Right cardiac atrium (tissue), 5 donors: Measurements from ENCODE around the gene FAM107B. TPM values are rescaled to one million over a fixed set of nuclear protein-coding genes. Genes with fewer than 3 reads are reported as not detected.
"Not testable (repeated sequence)": the region's sequence is repeated elsewhere in the genome, so short reads cannot be mapped to it uniquely, and the experiment has no call there.

Source experiments
- ATAC-seq, 2 donors: fragments of 200-7000 bp; cut with Tn5 transposase; one replicate each; pipeline versions ENCODE4 v1.8.0 to v1.9.1; 2020; ENCODE audit warnings: moderate library complexity in 2 of 2, mild to moderate bottlenecking in 1 of 2
- DNase-seq, 3 donors: peaks; one replicate each; pipeline ENCODE4 v3.0.0-alpha.2; 2020
- H3K27ac ChIP-seq: one replicate; pipeline ENCODE4 v1.5.1; 2013; ENCODE audit warnings: mild to moderate bottlenecking, low read length, control low read depth, moderate library complexity
- H3K27me3 ChIP-seq: one replicate; pipeline ENCODE4 v1.6.1; 2013; ENCODE audit not compliant: control insufficient read depth, insufficient read depth
- H3K4me1 ChIP-seq: one replicate; pipeline ENCODE4 v1.6.1; 2013; ENCODE audit warnings: low read length; ENCODE audit not compliant: control insufficient read depth, insufficient read depth
- H3K4me3 ChIP-seq: one replicate; pipeline ENCODE4 v1.5.1; 2013; ENCODE audit warnings: low read length, control low read depth
- H3K9me3 ChIP-seq: one replicate; pipeline ENCODE4 v1.6.1; 2013; ENCODE audit warnings: low read length; ENCODE audit not compliant: control insufficient read depth
- WGBS: extraction: QIAGEN DNeasy Blood & Tissue Kit; methylation state at CpG from one replicate; pipeline ENCODE4 v1.1.7; 2013; 5-methylcytosine and 5-hydroxymethylcytosine counted together
- intact Hi-C, 4 donors: fragments of 100-400 bp; cut with DNase I; formaldehyde crosslinking; loops; one replicate each; pipeline versions ENCODE4 v1.11.0 to v1.14.0; 2022 to 2023
- long read RNA-seq, 4 donors: library from polyadenylated mRNA; unstranded; transcript quantifications; one replicate each; pipeline ENCODE4 v2.0.0, GENCODE V29; 2020 to 2021
- polyA plus RNA-seq: library from polyadenylated mRNA; stranded (reverse); fragments of 200-250 nt; gene quantifications from one replicate; pipeline ENCODE4 v1.2.3, GENCODE V29; 2013
- total RNA-seq, 4 donors: library from RNA; stranded (reverse); fragmentation: NEBNext Ultra II Directional; extraction: Animal tissue kit (Norgen Biotek cat#: 25700); gene quantifications; one replicate each; pipeline ENCODE4 v1.2.1, GENCODE V29; 2021
- donor health status: healthy with polysubstance abuse.
- donor health status: DM: no; HTN: yes; CAD: no.
- donor health status: DM: no; HTN: no; CAD: no.
- donor health status: DM: no; HTN: yes; CAD: no; lungs with severe emphysema.
- donor health status: DM: yes; HTN: yes; CAD: no.

The FAM107B gene
- total RNA-seq (10 to 100 TPM in 2 of 4 donors, 1 to 10 TPM in 2; 7.5 to 18.7 (median 10.0) TPM), polyA plus RNA-seq (4.3 TPM)
- long read RNA-seq, donor 1, transcript FAM107B-211 (4 exons, 2,633 nt): major isoform, 7 of 10 reads
- long read RNA-seq, donor 1, partial matches to known transcripts: 1 of 10 reads
- long read RNA-seq, donor 1, other reads (novel, unspliced or antisense): 0 of 10 reads
- long read RNA-seq, donor 2, partial matches to known transcripts: 0 of 5 reads
- long read RNA-seq, donor 2, other reads (novel, unspliced or antisense): 0 of 5 reads
- long read RNA-seq, donor 3, transcript FAM107B-211 (4 exons, 2,633 nt): major isoform, 7 of 17 reads
- long read RNA-seq, donor 3, transcript FAM107B-205 (5 exons, 2,374 nt): minor isoform, 6 of 17 reads
- long read RNA-seq, donor 3, partial matches to known transcripts: 1 of 17 reads
- long read RNA-seq, donor 3, other reads (novel, unspliced or antisense): 3 of 17 reads
- long read RNA-seq, donor 4, transcript FAM107B-211 (4 exons, 2,633 nt): major isoform, 6 of 7 reads
- long read RNA-seq, donor 4, partial matches to known transcripts: 0 of 7 reads
- long read RNA-seq, donor 4, other reads (novel, unspliced or antisense): 1 of 7 reads

DNA sequence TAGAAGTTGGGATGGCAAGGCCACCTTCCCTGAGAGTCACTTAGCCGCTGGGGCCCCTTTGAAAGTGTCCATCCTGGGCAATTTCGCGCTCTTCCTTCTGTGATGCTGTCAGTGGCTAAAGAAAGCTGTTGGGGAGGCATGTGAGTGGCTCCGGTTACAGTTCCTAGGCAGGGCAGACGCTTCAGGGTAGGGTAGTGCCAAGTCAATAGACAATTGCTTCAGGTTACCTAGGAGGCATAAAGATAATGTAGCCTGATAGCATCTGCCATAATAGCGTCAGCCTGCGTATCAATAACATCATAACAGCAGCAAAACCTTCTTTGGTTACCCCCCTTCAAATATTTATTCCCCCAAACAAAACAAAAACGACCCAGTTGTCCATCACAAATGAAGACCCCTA, at the start of gene FAM107B:
Gene FAM107B, minus strand, starts transcription at position 101 of the 400 bp plus-strand sequence. CDS start 234 bp downstream, outside the sequence.
- Histone ChIP-seq H3K27me3 (no peaks in the 10 kb centered on the region), H3K9me3 (no peaks in the 10 kb centered on the region), H3K4me3 (no peak within 1 kb of the TSS), H3K27ac (no peak within 1 kb of the TSS), H3K4me1 (peaks cover 2% of the 10 kb centered on the region)
- ATAC-seq (no peak), DNase-seq (no peak)
- WGBS: 92% methylated on average over 8 of the region's 8 CpGs
- intact Hi-C loops: no loop called here

DNA sequence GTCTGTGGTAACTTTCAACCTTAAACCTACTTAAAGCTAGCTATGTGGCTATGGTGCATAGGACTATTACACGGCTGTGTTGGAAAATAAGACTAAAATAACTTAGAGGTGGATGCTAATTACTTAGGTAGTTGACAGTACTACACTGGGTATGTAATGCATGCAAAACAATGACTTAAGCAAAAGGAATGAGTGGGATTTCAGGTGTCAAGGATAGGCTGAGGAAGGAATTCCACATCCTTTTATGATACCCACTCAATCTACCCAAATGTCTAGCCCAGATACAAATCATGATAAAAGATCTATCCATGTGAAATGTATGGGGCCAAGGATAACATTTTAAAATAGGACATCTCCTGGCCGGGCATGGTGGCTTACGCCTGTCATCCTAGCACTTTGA, 49.3 kb upstream of the FAM107B start:
- Histone ChIP-seq H3K27ac (no peak overlapping the region), H3K4me3 (no peak overlapping the region), H3K9me3 (no peaks in the 10 kb centered on the region), H3K4me1 (no peaks in the 10 kb centered on the region), H3K27me3 (no peaks in the 10 kb centered on the region)
- ATAC-seq (no peak), DNase-seq (no peak)
- WGBS: 89% methylated on average over 3 of the region's 3 CpGs
- intact Hi-C loops: loop anchor here in 1 of 4 donors (5.0 kb wide), 1 partner anchor 322 kb away; no protein-coding TSS in a partner anchor

DNA sequence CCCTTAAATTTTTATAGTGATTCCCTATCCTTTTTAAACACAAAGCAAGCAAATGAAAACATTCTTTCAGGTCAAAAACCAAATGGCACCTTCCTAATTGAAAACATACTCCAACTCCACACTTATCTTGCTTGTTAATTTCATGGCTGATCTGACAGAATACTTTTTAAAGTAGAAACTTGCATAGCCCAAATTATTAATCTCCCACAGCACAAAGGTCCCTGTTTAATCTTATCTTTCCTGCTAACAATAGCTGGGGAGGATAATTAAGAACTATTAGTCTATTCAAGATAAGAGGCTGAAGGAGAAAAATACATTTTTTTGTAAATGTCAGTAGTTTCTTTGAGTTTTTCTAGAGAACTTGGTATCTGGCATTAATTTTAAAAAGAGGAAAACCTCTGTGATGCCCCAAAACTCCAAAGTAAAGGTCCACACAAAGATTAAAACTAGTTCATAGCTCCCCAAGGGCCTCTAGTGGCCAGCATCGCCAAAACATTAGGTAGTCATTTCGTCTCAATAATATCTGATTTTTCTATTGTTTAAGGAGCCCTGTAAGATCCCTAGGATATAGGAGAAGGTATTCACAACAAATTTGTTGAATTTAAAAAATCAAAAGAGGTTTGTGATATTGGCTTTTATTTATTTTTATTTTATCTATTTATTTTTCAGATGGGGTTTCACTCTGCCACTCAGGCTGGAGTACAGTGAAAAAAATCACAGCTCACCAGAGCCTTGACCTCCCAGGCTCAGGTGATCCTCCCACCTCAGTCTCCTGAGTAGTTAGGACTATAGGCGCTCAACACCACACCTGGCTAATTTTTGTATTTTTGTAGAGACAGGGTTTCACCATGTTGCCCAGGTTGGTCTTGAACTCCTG, 48.4 kb upstream of the FAM107B start:
- no peak overlapping the region for H3K4me3 ChIP-seq
- no peak overlapping the region for H3K27ac ChIP-seq
- DNase-seq: peak in 2 of 3 donors; percentile 53 to 56
- intact Hi-C loops: loop anchor here in 1 of 4 donors (5.0 kb wide), 1 partner anchor 321 kb away; no protein-coding TSS in a partner anchor
- no peaks in the 10 kb centered on the region for H3K4me1 ChIP-seq
- WGBS: 35% methylated on average over 3 of the region's 3 CpGs
- no peaks in the 10 kb centered on the region for H3K27me3 ChIP-seq
- H3K9me3 ChIP-seq: no peaks in the 10 kb centered on the region
- ATAC-seq: peak in 1 of 2 donors; percentile 40

DNA sequence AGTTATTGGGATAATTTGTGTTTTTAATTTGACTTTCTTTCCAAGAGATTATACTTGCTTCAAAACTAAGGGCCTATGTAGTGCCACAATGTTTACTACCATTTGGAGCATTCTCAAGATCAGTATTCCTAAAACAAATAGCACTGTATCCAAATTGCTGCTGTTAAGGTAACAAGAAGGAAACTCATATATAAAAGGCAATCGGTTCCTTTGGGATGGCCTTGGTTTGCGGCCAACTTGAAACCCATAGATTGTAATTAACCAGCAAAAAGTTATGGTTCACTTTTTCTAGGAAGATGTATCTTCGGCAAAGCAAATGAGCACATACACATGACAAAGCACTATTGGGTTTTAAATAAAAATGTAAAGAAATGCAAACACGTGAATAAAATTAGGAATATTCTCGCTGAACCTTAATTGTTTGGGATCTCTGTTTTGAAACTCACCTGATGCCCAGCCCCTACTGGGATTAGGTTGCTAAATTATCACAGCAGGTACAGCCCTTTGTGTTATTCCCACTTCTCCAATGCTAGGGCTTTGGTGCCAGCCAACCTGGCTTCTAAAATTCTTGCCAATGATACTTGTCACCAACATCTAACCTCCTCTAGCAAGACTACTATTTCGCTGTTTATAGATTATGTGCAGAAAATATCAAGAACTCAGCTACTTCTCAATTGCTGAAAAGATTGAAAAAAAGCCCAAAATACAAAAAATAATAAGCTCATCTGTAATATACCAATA, 47.1 kb upstream of the FAM107B start:
- Histone ChIP-seq H3K4me3 (no peak overlapping the region), H3K27me3 (no peaks in the 10 kb centered on the region), H3K4me1 (no peaks in the 10 kb centered on the region), H3K9me3 (no peaks in the 10 kb centered on the region), H3K27ac (no peak overlapping the region)
- ATAC-seq (no peak), DNase-seq (no peak)
- intact Hi-C loops: loop anchor here in 1 of 4 donors (5.0 kb wide), 1 partner anchor 320 kb away; no protein-coding TSS in a partner anchor
- WGBS: 86% methylated on average over 6 of the region's 6 CpGs

DNA sequence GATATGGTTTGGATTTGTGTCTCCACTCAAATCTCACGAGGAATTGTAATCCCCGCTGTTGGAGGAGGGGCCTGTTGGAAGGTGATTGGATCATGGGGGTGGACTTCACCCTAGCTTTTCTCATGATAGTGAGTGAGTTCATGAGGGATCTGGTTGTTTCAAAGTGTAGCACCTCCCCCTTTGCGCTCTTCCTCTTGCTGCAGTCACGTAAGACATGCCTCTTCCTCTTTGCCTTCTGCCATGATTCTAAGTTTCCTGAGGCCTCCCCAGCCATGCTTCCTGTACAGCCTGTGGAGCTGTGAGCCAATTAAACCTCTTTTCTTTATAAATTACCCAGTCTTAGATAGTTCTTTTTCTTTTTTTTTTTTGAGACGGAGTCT, 46.1 kb upstream of the FAM107B start:
- H3K9me3 ChIP-seq: no peaks in the 10 kb centered on the region
- no peak for DNase-seq
- H3K4me1 ChIP-seq: no peaks in the 10 kb centered on the region
- H3K4me3 ChIP-seq: no peak overlapping the region
- H3K27me3 ChIP-seq: no peaks in the 10 kb centered on the region
- no peak for ATAC-seq
- 87% methylated on average over 5 of the region's 5 CpGs for WGBS
- H3K27ac ChIP-seq: no peak overlapping the region
- intact Hi-C loops: loop anchor here in 1 of 4 donors (5.0 kb wide), 1 partner anchor 318 kb away; no protein-coding TSS in a partner anchor

DNA sequence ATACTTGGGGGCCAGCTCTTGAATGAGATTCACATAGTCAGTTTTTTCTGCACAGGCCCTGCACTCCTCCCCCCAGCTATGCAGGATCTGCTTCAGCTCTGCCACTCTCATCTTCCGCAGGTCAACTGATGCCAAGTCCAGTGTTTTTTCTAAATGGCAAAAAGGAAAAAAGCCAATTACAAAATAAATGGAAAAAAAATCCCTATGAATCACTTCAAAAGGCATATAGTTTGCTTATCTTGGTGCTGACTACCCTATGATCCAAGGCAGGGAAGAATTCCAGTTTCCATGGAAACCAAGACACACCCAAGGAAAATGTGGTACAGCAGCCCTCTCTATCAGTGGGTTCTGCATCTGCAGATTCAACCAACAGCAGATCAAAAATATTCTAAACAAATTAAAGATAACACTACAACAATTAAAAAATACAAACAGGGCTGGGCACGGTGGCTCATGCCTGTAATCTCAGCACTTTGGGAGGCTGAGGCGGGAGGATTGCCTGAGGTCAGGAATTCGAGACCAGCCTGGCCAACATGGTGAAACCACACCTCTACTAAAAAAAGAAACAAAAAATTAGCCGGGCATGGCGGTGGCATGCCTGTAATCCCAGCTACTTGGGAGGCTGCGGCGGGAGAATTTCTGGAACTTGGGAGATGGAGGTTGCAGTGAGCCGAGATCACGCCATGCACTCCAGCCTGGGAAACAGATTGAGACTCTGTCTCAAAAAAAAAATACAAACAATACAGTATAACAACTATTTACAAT, 45.5 kb upstream of the FAM107B start:
- intact Hi-C loops: loop anchor here in 1 of 4 donors (5.0 kb wide), 1 partner anchor 318 kb away; no protein-coding TSS in a partner anchor

DNA sequence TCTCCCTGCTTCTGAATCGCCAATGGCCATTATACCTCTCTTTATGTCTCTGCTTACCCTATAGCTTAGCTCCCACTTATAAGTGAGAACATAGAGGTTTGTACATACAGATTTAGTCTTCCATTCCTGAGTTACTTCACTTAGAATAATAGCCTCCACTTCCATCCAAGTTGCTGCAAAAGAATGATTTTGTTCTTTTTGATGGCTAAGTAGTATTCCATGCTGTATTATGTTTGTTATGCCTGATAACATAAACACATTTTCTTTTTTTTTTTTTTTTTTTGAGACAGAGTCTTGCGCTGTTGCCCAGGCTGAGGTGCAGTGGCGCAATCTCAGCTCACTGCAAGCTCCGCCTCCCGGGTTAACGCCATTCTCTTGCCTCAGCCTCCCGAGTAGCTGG, 42.0 kb upstream of the FAM107B start:
- not testable (repeated sequence) for ATAC-seq, H3K9me3 ChIP-seq, H3K4me3 ChIP-seq, H3K27ac ChIP-seq, H3K4me1 ChIP-seq, DNase-seq, H3K27me3 ChIP-seq
- 97% methylated on average over 7 of the region's 7 CpGs for WGBS
- intact Hi-C loops: loop anchor here in 1 of 4 donors (10.0 kb wide), 1 partner anchor 272 kb away; no protein-coding TSS in a partner anchor

More for the DNA sequence above, 45.5 kb upstream of the FAM107B start:
- no peaks in the 10 kb centered on the region for H3K27me3 ChIP-seq
- H3K9me3 ChIP-seq: no peaks in the 10 kb centered on the region
- 88% methylated on average over 10 of the region's 10 CpGs for WGBS
- no peak overlapping the region for H3K4me3 ChIP-seq
- H3K4me1 ChIP-seq: no peaks in the 10 kb centered on the region
- DNase-seq (no peak), ATAC-seq (peak; percentile 71 to 92)
- H3K27ac ChIP-seq: no peak overlapping the region

DNA sequence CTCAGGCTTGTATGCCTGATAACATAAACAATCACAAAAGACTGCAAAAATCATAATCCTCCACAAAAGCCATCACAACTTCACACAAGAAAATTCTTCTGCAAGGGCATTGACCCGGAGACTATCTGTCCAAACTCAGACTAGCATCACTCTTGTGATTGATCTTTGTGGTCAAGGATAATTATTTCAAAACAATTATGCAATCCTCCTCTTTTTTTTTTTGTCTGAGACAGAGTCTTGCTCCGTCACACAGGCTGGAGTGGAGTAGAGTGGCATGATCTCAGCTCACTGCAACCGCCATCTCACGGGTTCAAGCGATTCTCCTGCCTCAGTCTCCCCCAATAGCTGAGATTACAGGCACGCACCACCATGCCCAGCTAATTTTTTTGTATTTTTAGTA, 41.0 kb upstream of the FAM107B start:
- Histone ChIP-seq H3K9me3 (no peaks in the 10 kb centered on the region), H3K27me3 (no peaks in the 10 kb centered on the region), H3K4me3 (no peak overlapping the region), H3K27ac (no peak overlapping the region), H3K4me1 (no peaks in the 10 kb centered on the region)
- no peak for DNase-seq
- ATAC-seq: no peak
- WGBS: 89% methylated on average over 6 of the region's 6 CpGs
- intact Hi-C loops: loop anchor here in 1 of 4 donors (10.0 kb wide), 1 partner anchor 271 kb away; no protein-coding TSS in a partner anchor

DNA sequence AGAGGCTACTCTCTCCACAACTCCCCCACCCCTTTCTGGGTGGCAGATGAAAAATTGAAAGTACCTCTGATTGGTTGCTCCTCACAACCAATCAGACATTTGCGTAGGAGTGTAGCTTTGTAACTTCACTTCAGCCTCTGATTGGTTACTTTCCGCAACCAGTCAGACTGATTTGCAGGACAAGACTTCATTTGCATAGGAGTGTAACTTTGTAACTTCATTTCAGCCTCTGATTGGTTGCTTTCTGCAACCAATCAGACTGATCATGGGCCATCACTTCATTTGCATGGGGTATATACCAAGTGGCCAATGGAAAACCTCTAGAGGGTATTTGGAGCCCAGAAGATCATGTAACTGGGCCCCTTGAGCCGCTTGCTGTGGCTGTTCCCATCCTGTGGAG, 37.6 kb upstream of the FAM107B start:
- Histone ChIP-seq H3K27ac (no peak overlapping the region), H3K27me3 (no peaks in the 10 kb centered on the region), H3K4me1 (no peaks in the 10 kb centered on the region), H3K4me3 (no peak overlapping the region), H3K9me3 (no peaks in the 10 kb centered on the region)
- 90% methylated on average over 3 of the region's 3 CpGs for WGBS
- ATAC-seq (no peak), DNase-seq (no peak)
- intact Hi-C loops: loop anchor here in 1 of 4 donors (10.0 kb wide), 1 partner anchor 267 kb away; no protein-coding TSS in a partner anchor
